Purkinje cell (primary cell): ENCODE measurements around the gene HEPACAM. TPM values are rescaled to one million over a fixed set of nuclear protein-coding genes. Genes with fewer than 3 reads are reported as not detected.

Experiments
- polyA plus RNA-seq: library from polyadenylated mRNA; unstranded; fragments of >200 nt; fragmentation: Nextera tagmentation; gene quantifications from 2 replicates; pipeline ENCODE4 v1.2.1, GENCODE V29; 2014

The HEPACAM gene, protein sequence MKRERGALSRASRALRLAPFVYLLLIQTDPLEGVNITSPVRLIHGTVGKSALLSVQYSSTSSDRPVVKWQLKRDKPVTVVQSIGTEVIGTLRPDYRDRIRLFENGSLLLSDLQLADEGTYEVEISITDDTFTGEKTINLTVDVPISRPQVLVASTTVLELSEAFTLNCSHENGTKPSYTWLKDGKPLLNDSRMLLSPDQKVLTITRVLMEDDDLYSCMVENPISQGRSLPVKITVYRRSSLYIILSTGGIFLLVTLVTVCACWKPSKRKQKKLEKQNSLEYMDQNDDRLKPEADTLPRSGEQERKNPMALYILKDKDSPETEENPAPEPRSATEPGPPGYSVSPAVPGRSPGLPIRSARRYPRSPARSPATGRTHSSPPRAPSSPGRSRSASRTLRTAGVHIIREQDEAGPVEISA
- polyA plus RNA-seq: 9.0 and 13.6 TPM in 2 replicates

DNA sequence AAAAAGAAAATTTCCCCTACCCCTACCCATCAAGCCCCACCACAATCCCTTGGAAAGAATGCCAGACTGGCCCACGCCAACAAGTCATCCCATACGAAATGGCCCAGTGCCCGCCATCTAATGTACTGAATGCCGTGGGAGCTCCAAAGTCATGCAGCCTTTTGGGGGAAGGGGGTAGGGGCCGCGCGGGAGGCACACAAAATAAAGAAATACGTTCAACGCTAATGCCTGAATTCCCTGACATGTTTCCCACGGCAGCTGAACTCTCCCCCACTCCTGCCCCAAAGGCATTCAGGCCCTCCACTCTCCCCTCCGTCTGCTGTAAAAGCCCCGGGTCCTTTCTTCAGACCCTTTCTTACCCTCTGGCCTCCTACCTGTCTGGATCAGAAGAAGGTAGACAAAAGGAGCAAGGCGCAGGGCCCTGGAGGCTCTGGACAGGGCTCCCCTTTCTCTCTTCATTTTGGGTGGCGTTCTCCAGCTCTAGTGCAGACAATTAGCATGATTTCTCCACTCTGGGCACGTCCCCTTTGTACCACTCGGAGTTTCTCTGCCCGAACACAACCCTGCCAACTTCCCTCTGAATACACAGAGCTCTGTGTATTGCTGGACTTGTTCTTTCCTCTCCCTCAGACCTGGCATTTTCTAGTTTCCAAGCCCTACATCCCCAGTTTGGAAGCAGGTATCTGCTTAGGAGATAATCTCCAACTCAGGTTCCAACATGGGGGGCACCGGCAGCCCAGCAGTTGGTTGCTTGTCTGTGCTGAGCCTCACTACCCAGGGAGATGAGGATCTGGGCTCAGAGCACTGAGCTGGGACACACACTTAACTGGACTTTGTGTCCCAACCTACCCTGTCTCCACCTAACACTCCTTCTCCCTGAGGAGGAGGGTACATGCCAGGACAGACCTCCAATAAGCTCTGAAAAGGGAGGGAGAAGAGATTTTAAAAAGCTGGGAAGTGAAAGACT lies at the start of gene HEPACAM:
HEPACAM (minus strand) TSS at position 500 of the 967 bp plus-strand sequence; CDS start at position 459, 41 bp downstream.

DNA sequence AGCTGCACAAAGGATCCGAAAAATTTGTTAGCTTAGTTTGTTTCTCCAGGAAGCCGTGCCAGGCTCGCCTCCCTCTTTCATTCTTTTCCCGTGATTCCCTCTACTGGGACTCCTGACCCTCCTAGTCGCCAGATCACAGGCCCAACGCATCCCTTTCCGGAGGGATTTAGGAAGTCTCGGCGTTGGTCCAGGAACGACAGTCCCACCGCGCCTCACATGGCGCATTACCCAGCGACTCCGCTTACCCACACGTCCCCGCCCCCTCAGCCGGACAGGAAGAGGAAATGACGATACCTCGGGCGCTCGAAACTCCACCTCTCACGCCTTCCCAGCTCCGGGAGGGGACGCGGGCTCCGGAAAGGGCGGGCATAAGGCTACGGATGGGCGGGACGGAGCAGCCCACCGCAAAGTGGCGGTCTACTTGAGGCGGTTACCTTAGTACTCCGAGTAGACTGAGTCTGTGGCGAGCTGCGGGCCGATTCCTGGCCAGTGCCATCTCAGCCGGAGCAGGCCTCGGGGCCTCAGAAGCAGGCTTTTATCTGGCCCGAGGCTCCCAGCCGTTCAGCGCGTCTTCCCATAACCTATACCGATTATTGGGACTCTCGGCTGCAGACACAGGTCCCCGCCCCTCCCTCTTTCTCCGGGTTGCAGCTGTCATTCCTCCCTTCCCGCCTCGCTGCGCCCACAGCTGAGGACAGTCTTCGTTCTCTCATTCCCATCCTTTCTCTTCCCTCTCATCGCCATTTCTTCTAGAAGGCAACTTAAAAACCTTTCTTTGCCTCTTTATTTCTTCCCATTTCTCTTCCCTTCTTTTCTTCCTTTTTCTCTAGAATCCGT lies 18.1 kb upstream of the HEPACAM start, which contains the start of gene CCDC15:
CCDC15 (plus strand) TSS at position 450 of the 837 bp plus-strand sequence. CDS start 531 bp downstream, outside the sequence.

DNA sequence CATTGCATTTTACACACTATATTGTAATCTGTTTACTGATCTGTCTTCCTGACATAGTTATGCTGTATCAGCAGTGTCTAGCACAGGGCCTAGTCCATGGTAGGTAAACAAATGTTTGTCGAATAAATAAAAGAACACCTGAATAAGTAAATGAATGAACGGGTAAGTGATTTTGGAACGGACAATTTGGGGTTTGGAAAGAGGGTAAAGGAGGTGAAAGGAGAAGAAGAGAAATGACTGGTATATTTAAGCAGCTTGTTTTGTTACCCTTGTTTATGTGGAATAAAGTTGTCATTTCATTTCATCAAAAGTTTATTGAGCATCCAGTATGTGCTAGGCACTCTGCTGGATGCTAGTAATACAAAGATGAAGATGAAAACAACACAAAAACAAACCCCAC lies 16.9 kb downstream of the HEPACAM start, which contains the start of gene HEPN1:
HEPN1 (plus strand) TSS at position 301 of the 400 bp plus-strand sequence.

DNA sequence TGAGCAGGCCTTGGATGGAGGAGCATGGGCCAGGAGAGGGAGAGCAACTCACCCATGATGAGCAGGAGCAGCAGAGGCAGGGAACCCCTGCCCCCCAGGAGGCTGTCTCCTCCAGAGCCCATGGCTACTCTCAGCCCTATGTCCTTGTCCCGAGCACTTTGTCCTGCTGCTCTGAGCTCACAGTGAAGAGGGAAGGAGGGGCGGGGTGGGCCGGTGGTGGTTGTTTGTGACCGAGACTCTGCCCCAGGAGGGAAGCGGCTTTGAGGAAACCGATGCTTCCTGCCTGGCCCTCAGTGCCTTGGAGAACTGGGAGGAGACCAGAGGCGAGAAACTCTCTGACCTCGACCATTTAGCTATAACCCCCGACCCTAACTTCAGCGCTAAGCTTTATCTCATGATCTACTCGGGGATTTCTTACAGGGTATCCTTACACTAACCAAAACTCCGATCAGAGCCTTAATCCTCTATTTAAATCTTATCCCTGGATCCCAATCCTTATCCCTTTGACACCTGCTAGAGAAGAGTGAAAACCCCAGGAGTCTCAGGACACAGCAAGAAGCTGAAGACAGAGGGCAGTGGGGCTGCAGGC lies 38.1 kb downstream of the HEPACAM start, which contains the start of gene ROBO4:
ROBO4 (minus strand) TSS at position 192 of the 589 bp plus-strand sequence; CDS start at position 122, 70 bp downstream.

Other genes with a start within 250 kb of the HEPACAM start
- 0.62 and 10.0 TPM in 2 replicates for gene NRGN, start 196.1 kb downstream of the HEPACAM start, polyA plus RNA-seq
- gene VSIG2, start 183.8 kb downstream of the HEPACAM start, polyA plus RNA-seq: not detected in 2 replicates
- 0.48 TPM in 1 of 2 replicates, not detected in the other for gene ESAM, start 173.8 kb downstream of the HEPACAM start, polyA plus RNA-seq
- gene MSANTD2, start 135.6 kb downstream of the HEPACAM start, polyA plus RNA-seq: 3.1 and 5.2 TPM in 2 replicates
- 0.97 and 1.2 TPM in 2 replicates for gene ROBO3, start 70.6 kb downstream of the HEPACAM start, polyA plus RNA-seq
- gene ROBO4, start 38.2 kb downstream of the HEPACAM start, polyA plus RNA-seq: not detected in 2 replicates
- 2.5 TPM in 1 of 2 replicates, not detected in the other for gene HEPN1, start 16.8 kb downstream of the HEPACAM start, polyA plus RNA-seq
- 0.10 and 1.0 TPM in 2 replicates for gene CCDC15, start 18.2 kb upstream of the HEPACAM start, polyA plus RNA-seq
- gene SLC37A2, start 127.3 kb upstream of the HEPACAM start, polyA plus RNA-seq: not detected in 2 replicates
- 11.5 and 11.7 TPM in 2 replicates for gene TMEM218, start 175.6 kb upstream of the HEPACAM start, polyA plus RNA-seq
- gene PKNOX2, start 228.7 kb upstream of the HEPACAM start, polyA plus RNA-seq: 0.36 and 2.1 TPM in 2 replicates